ENCODE results near the gene INPP4B.

The INPP4B gene

GRCh38 chr4:142615324-142615665 lies 230.8 kb downstream of the INPP4B start:
- ATAC-seq = no peak

DNA sequence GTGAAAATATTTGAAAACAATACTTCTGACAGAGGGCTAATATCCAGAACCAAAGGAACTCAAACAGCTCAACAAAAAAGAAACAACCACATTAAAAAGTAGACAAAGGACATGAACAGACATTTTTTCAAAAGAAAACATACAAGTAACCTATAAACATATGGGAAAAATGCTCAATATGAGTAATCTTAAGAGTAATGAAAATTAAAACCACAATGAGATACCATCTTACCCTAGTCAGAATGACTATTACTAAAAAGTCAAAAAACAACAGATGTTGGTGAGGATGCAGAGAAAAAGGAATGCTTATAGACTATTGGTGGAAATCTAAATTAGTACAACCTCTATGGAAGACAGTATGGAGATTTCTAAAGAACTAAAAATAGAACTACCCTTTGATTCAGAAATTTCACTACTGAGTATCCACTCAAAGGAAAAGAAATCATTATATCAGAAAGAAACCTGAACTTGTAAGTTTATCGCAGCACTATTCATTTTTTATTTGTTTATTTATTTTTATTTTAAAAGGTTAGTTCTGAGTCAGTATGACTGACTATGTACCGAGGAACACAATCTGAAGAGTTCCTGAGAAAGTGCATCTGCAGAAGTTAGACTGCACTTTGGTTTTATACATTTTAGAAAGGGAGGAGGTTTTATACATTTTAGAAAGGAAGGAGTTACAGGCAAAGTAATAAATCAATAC lies 231.3 kb downstream of the INPP4B start:
- no peak for ATAC-seq
- H3K4me1 Mint-ChIP-seq = no peaks in the 10 kb centered on the region
- H3K27me3 Mint-ChIP-seq = no peaks in the 10 kb centered on the region
- H3K9me3 Mint-ChIP-seq = peaks cover 10% of the 10 kb centered on the region
- no peaks in the 10 kb centered on the region for H3K36me3 Mint-ChIP-seq
- no peak overlapping the region for H3K27ac Mint-ChIP-seq
- H3K4me3 Mint-ChIP-seq = no peak overlapping the region

More at GRCh38 chr4:142615324-142615665, 230.8 kb downstream of the INPP4B start:
- Mint-ChIP-seq H3K9me3 (peaks cover 12% of the 10 kb centered on the region), H3K36me3 (no peaks in the 10 kb centered on the region), H3K27me3 (no peaks in the 10 kb centered on the region), H3K4me1 (no peaks in the 10 kb centered on the region), H3K4me3 (no peak overlapping the region), H3K27ac (no peak overlapping the region)

- ATAC-seq = no peak
- no peaks in the 10 kb centered on the region for H3K4me1 Mint-ChIP-seq
- H3K27me3 Mint-ChIP-seq = no peaks in the 10 kb centered on the region
- no peaks in the 10 kb centered on the region for H3K36me3 Mint-ChIP-seq
- peaks cover 21% of the 10 kb centered on the region for H3K9me3 Mint-ChIP-seq
- H3K27ac Mint-ChIP-seq = no peak overlapping the region
- no peak overlapping the region for H3K4me3 Mint-ChIP-seq
These were observed 238.1 kb downstream of the INPP4B start for GRCh38 chr4:142607976-142608375.

GRCh38 chr4:142600952-142601351 lies 245.1 kb downstream of the INPP4B start:
- Mint-ChIP-seq H3K27ac (no peak overlapping the region), H3K36me3 (no peaks in the 10 kb centered on the region), H3K4me3 (no peak overlapping the region), H3K27me3 (no peaks in the 10 kb centered on the region), H3K4me1 (no peaks in the 10 kb centered on the region), H3K9me3 (peaks cover 20% of the 10 kb centered on the region)
- no peak for ATAC-seq

- Mint-ChIP-seq H3K4me3 (no peak overlapping the region), H3K27me3 (no peaks in the 10 kb centered on the region), H3K27ac (no peak overlapping the region), H3K4me1 (no peaks in the 10 kb centered on the region), H3K36me3 (no peaks in the 10 kb centered on the region), H3K9me3 (peaks cover 11% of the 10 kb centered on the region)
- ATAC-seq = no peak
These were observed 248.0 kb downstream of the INPP4B start for GRCh38 chr4:142598132-142598531.

DNA sequence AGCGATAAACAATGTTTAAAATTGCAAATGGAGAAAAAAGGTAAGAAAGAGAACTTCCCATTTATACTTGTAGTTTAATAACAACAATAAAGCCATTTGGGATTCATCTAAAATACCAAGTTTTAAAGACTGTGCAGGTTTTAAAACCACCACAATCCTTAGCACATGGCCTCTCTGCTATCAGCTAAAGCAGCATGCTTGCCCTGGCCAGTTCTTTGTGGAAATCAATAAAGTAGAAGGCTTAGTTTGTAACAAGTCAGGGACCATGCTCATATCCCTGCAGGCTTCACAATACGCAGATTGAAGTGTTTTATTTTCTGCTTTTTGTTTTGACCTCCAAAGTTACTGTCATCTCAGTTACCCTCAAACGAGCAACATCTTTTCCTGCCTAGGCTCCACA lies 249.5 kb downstream of the INPP4B start:
- Mint-ChIP-seq H3K27me3 (no peaks in the 10 kb centered on the region), H3K27ac (no peak overlapping the region), H3K36me3 (no peaks in the 10 kb centered on the region), H3K9me3 (peaks cover 11% of the 10 kb centered on the region), H3K4me1 (no peaks in the 10 kb centered on the region), H3K4me3 (no peak overlapping the region)
- no peak for ATAC-seq

DNA sequence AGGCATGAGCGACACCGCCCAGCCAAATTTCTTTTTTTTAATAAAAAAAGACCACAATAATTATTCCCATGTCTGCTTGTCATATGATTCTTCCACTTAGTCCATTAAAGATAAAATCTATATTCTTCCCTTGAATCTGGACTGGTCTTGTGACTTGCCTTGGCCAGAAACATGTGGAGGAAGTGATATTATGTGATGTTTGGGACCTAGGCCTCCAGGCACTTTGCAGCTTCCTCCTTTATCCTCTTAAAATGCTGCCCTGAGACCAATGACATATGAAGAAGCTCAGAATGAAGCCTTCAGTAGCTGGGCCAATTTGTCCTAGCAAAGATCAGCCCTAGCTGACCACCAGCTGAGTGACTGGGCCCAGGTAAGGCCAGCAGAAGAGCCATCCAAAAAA lies 250.0 kb downstream of the INPP4B start:
- no peak overlapping the region for H3K27ac Mint-ChIP-seq
- peaks cover 11% of the 10 kb centered on the region for H3K9me3 Mint-ChIP-seq
- no peak overlapping the region for H3K4me3 Mint-ChIP-seq
- ATAC-seq = no peak
- H3K4me1 Mint-ChIP-seq = no peaks in the 10 kb centered on the region
- no peaks in the 10 kb centered on the region for H3K36me3 Mint-ChIP-seq
- H3K27me3 Mint-ChIP-seq = no peaks in the 10 kb centered on the region

GRCh38 chr4:142595222-142595871 lies 250.8 kb downstream of the INPP4B start:
- no peak for ATAC-seq
- no peaks in the 10 kb centered on the region for H3K27me3 Mint-ChIP-seq
- no peaks in the 10 kb centered on the region for H3K4me1 Mint-ChIP-seq
- H3K36me3 Mint-ChIP-seq = no peaks in the 10 kb centered on the region
- H3K27ac Mint-ChIP-seq = no peak overlapping the region
- no peak overlapping the region for H3K4me3 Mint-ChIP-seq
- peaks cover 8% of the 10 kb centered on the region for H3K9me3 Mint-ChIP-seq

DNA sequence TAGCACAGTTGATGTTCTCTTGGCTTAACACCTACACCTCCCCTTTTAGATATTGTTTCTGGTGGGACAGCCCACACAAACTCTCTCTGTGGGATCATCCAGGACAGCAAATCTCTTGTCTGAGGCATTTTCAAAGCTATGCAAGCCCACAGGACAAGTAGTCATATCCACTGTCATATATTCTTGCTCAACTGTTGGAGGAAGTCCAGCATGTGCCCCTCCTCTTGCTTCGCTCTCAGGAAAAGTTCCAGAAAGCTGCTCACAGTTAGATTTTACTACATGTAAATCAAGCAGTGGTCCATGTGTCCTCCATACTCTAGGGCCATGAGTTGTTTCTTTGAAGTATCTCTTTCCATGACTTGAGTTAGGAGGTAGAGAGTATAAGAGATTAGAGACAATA lies 260.7 kb downstream of the INPP4B start:
- Mint-ChIP-seq H3K27ac (no peak overlapping the region), H3K4me3 (no peak overlapping the region), H3K36me3 (no peaks in the 10 kb centered on the region), H3K4me1 (no peaks in the 10 kb centered on the region), H3K9me3 (peaks cover 3% of the 10 kb centered on the region), H3K27me3 (no peaks in the 10 kb centered on the region)
- ATAC-seq = no peak

DNA sequence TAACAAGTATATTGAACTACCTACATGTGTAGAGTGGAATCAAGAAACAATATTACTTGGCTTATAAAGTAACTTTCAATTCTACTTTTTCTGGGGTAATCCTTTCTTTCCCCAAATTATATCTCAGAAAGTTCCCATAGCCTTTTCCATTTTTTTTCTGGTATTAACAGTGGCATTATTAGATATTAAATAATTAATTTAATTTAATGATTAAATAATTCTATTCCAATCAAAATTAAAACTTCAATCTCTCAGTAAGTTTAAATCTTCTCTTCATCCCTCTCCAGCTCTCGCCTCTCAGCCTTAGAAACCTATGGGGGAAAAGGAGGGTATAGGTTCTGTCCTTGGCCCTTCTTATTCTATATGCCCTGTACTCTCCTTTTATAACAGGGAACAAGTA lies 262.4 kb downstream of the INPP4B start:
- H3K4me1 Mint-ChIP-seq = no peaks in the 10 kb centered on the region
- no peaks in the 10 kb centered on the region for H3K36me3 Mint-ChIP-seq
- no peaks in the 10 kb centered on the region for H3K27me3 Mint-ChIP-seq
- ATAC-seq = no peak
- peaks cover 6% of the 10 kb centered on the region for H3K9me3 Mint-ChIP-seq
- no peak overlapping the region for H3K4me3 Mint-ChIP-seq
- H3K27ac Mint-ChIP-seq = no peak overlapping the region

- no peak for ATAC-seq
- Mint-ChIP-seq H3K9me3 (peaks cover 6% of the 10 kb centered on the region), H3K4me1 (no peaks in the 10 kb centered on the region), H3K27me3 (no peaks in the 10 kb centered on the region), H3K36me3 (no peaks in the 10 kb centered on the region), H3K4me3 (no peak overlapping the region), H3K27ac (no peak overlapping the region)
These were observed 263.8 kb downstream of the INPP4B start for GRCh38 chr4:142582340-142582739.

- H3K36me3 Mint-ChIP-seq = no peaks in the 10 kb centered on the region
- H3K4me1 Mint-ChIP-seq = no peaks in the 10 kb centered on the region
- H3K4me3 Mint-ChIP-seq = no peak overlapping the region
- H3K27me3 Mint-ChIP-seq = no peaks in the 10 kb centered on the region
- H3K9me3 Mint-ChIP-seq = peaks cover 6% of the 10 kb centered on the region
- no peak overlapping the region for H3K27ac Mint-ChIP-seq
- ATAC-seq = no peak
These were observed 264.2 kb downstream of the INPP4B start for GRCh38 chr4:142581881-142582280.

- Mint-ChIP-seq H3K9me3 (peaks cover 6% of the 10 kb centered on the region), H3K27ac (no peak overlapping the region), H3K36me3 (no peaks in the 10 kb centered on the region), H3K4me3 (no peak overlapping the region), H3K27me3 (no peaks in the 10 kb centered on the region), H3K4me1 (no peaks in the 10 kb centered on the region)
- ATAC-seq = no peak
These were observed 266.7 kb downstream of the INPP4B start for GRCh38 chr4:142579443-142579842.

GRCh38 chr4:142574306-142574705 lies 271.8 kb downstream of the INPP4B start:
- H3K4me1 Mint-ChIP-seq = no peaks in the 10 kb centered on the region
- peaks cover 6% of the 10 kb centered on the region for H3K9me3 Mint-ChIP-seq
- no peaks in the 10 kb centered on the region for H3K36me3 Mint-ChIP-seq
- no peaks in the 10 kb centered on the region for H3K27me3 Mint-ChIP-seq
- ATAC-seq = no peak
- H3K27ac Mint-ChIP-seq = no peak overlapping the region
- H3K4me3 Mint-ChIP-seq = no peak overlapping the region

DNA sequence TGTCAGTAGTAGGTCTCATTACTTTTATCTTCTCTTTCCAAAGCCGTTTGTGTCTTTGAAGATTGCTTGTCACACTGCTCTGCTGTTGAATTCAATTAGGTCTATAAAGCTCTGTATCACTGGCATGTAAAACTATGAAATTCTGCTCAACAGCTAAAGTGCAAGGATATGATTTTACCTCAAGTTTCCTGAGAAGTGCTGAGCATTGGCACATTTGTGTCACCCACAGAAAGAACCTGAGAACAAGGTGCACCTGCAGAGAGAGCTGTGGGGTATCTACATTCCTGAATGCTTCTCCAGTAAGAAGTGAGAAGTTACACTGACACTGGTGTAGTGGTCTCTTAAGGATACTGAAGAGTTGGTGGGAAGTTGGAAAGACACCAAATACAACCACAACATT lies 274.0 kb downstream of the INPP4B start:
- H3K36me3 Mint-ChIP-seq = no peaks in the 10 kb centered on the region
- H3K27me3 Mint-ChIP-seq = no peaks in the 10 kb centered on the region
- H3K4me3 Mint-ChIP-seq = no peak overlapping the region
- no peak for ATAC-seq
- H3K9me3 Mint-ChIP-seq = peaks cover 3% of the 10 kb centered on the region
- H3K27ac Mint-ChIP-seq = no peak overlapping the region
- no peaks in the 10 kb centered on the region for H3K4me1 Mint-ChIP-seq

GRCh38 chr4:142567620-142568451 lies 278.3 kb downstream of the INPP4B start:
- no peak for ATAC-seq
- Mint-ChIP-seq H3K27ac (no peak overlapping the region), H3K36me3 (no peaks in the 10 kb centered on the region), H3K27me3 (no peaks in the 10 kb centered on the region), H3K4me1 (no peaks in the 10 kb centered on the region), H3K9me3 (peaks cover 4% of the 10 kb centered on the region), H3K4me3 (no peak overlapping the region)

Measured in stimulated activated memory B cell treated with anti-CD40 and anti-IgM and Interleukin-4, amounts not matched to agents 10 μg/mL and 1 μg/mL and 100 μg/mL, for 72 hours (primary cell).